HG03280 (cell line): ENCODE data around the gene EFCAB6.

Source experiments
- ATAC-seq: cut with Tn5 transposase; IDR thresholded peaks from one replicate; pipeline ENCODE4 v1.9.1; 2021; ENCODE audit warnings: mild to moderate bottlenecking, moderate library complexity; ENCODE audit not compliant: unreplicated experiment

The EFCAB6 gene

GRCh38 chr22:43750751-43751150, 61.4 kb downstream of the EFCAB6 start:
- ATAC-seq, result no peak

- no peak for ATAC-seq
These were observed 62.6 kb downstream of the EFCAB6 start for GRCh38 chr22:43749473-43749872.

- ATAC-seq, result no peak
These were observed 64.2 kb downstream of the EFCAB6 start for GRCh38 chr22:43747877-43748276.

GRCh38 chr22:43747058-43747457, 65.0 kb downstream of the EFCAB6 start:
- no peak for ATAC-seq

- ATAC-seq, result no peak
These were observed 66.2 kb downstream of the EFCAB6 start for GRCh38 chr22:43745783-43746356.

GRCh38 chr22:43745411-43745770, 66.7 kb downstream of the EFCAB6 start:
- ATAC-seq, result no peak

GRCh38 chr22:43744700-43745410, 67.2 kb downstream of the EFCAB6 start:
- ATAC-seq, result no peak

- no peak for ATAC-seq
These were observed 68.0 kb downstream of the EFCAB6 start for GRCh38 chr22:43743929-43744643.

- no peak for ATAC-seq
These were observed 69.0 kb downstream of the EFCAB6 start for GRCh38 chr22:43743131-43743530.

- no peak for ATAC-seq
These were observed 69.8 kb downstream of the EFCAB6 start for GRCh38 chr22:43742154-43742950.

- ATAC-seq, result no peak
These were observed 71.4 kb downstream of the EFCAB6 start for GRCh38 chr22:43740587-43741270.

GRCh38 chr22:43739851-43740379, 72.2 kb downstream of the EFCAB6 start:
- ATAC-seq, result no peak

- no peak for ATAC-seq
These were observed 74.8 kb downstream of the EFCAB6 start for GRCh38 chr22:43737150-43737828.

GRCh38 chr22:43736651-43737050, 75.5 kb downstream of the EFCAB6 start:
- no peak for ATAC-seq

GRCh38 chr22:43734370-43735150, 77.5 kb downstream of the EFCAB6 start:
- no peak for ATAC-seq

GRCh38 chr22:43733138-43733537, 79.0 kb downstream of the EFCAB6 start:
- no peak for ATAC-seq

GRCh38 chr22:43731988-43732387, 80.1 kb downstream of the EFCAB6 start:
- ATAC-seq, result no peak

GRCh38 chr22:43726964-43727543, 85.1 kb downstream of the EFCAB6 start:
- no peak for ATAC-seq

GRCh38 chr22:43726322-43726721, 85.8 kb downstream of the EFCAB6 start:
- no peak for ATAC-seq
